Left ventricle myocardium inferior (tissue), 1 donor: ENCODE data around the gene NCOA7. TPM values are rescaled to one million over a fixed set of nuclear protein-coding genes. Genes with fewer than 3 reads are reported as not detected.

Experiments used
- DNase-seq: peaks from one replicate; pipeline ENCODE4 v3.0.0-alpha.2; 2020
- H3K27ac ChIP-seq: fragments of 200-600 bp; replicated peaks from 2 replicates; pipeline ENCODE4 v1.8.0; 2021
- H3K27me3 ChIP-seq: fragments of 200-600 bp; 2 replicates; pipeline ENCODE4 v1.8.0; 2021; ENCODE audit warnings: low read depth
- H3K36me3 ChIP-seq: fragments of 200-600 bp; 2 replicates; pipeline ENCODE4 v1.8.0; 2021
- H3K4me1 ChIP-seq: fragments of 200-600 bp; 2 replicates; pipeline ENCODE4 v1.8.0; 2021
- H3K4me3 ChIP-seq: fragments of 200-600 bp; 2 replicates; pipeline ENCODE4 v1.8.0; 2021; ENCODE audit warnings: mild to moderate bottlenecking, moderate library complexity
- H3K9me3 ChIP-seq: fragments of 200-600 bp; replicated peaks from 2 replicates; pipeline ENCODE4 v1.8.0; 2021
- intact Hi-C: fragments of 100-400 bp; cut with micrococcal nuclease; formaldehyde crosslinking; loops from one replicate; pipeline ENCODE4 v1.11.0; 2022
- total RNA-seq: library from RNA; stranded (reverse); fragmentation: NEBNext Ultra II Directional; extraction: Animal tissue kit (Norgen Biotek cat#: 25700); gene quantifications from one replicate; pipeline ENCODE4 v1.2.1, GENCODE V29; 2021
- TF ChIP-seq, protein P1 (sequence below): fragments of 200-600 bp; IDR thresholded peaks from 2 replicates; pipeline ENCODE4 v1.8.0; 2021; ENCODE audit warnings: antibody characterized with exemption, mild to moderate bottlenecking, borderline replicate concordance
- donor health status: DM: no; HTN: yes; CAD: no; lungs with severe emphysema.

Gene NCOA7
- total RNA-seq, 1 donor from 2014 or later, result 10.3 TPM

GRCh38 chr6:125831659-125832058, 40.9 kb downstream of the NCOA7 start:
- TF ChIP-seq, protein P1, sequence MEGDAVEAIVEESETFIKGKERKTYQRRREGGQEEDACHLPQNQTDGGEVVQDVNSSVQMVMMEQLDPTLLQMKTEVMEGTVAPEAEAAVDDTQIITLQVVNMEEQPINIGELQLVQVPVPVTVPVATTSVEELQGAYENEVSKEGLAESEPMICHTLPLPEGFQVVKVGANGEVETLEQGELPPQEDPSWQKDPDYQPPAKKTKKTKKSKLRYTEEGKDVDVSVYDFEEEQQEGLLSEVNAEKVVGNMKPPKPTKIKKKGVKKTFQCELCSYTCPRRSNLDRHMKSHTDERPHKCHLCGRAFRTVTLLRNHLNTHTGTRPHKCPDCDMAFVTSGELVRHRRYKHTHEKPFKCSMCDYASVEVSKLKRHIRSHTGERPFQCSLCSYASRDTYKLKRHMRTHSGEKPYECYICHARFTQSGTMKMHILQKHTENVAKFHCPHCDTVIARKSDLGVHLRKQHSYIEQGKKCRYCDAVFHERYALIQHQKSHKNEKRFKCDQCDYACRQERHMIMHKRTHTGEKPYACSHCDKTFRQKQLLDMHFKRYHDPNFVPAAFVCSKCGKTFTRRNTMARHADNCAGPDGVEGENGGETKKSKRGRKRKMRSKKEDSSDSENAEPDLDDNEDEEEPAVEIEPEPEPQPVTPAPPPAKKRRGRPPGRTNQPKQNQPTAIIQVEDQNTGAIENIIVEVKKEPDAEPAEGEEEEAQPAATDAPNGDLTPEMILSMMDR, result no peak
- Histone ChIP-seq H3K36me3 (no peaks in the 10 kb centered on the region), H3K4me3 (no peak overlapping the region), H3K9me3 (no peaks in the 10 kb centered on the region), H3K27ac (no peak overlapping the region), H3K27me3 (no peaks in the 10 kb centered on the region), H3K4me1 (peaks cover 62% of the 10 kb centered on the region)
- DNase-seq, result no peak
- intact Hi-C loops, result no loop called here

DNA sequence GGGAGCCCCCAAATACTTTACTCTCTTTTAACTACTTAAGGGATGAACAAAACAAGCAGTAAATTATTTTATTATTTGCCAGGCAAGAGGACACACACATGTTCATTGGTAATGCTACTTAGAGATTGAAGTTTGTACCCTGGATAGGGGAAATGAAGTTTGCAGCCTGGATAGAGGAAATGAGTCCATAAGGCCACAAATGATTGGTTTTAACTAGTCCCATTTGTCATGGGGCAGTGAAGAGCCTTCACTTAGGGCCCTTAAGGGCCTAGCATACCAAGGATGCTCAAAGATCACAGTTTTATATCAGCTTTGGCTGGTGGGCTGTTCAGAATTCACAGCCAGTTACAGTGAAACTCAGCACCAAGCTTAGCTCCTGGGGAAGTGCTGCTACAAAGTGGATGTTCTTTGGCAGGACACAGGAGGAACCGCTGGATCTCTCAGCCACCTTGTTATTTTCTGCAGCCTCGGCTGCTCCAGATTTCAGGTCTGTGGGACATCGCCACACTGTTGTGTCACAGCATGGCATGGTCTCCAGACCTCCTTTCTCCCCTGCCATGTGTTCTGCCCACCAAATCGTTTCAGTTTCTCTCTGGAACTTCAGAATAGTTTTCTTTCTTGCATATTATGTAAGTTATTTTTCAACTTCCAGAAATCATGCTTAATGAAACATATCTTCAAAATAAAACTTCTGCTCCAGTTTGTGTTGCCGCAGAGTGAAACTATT, 41.8 kb downstream of the NCOA7 start:
- no peak for DNase-seq
- Histone ChIP-seq H3K9me3 (no peaks in the 10 kb centered on the region), H3K4me1 (peaks cover 65% of the 10 kb centered on the region), H3K4me3 (no peak overlapping the region), H3K36me3 (no peaks in the 10 kb centered on the region), H3K27ac (peak overlapping the region; percentile 72), H3K27me3 (no peaks in the 10 kb centered on the region)
- TF ChIP-seq, protein P1, result no peak
- intact Hi-C loops, result no loop called here

DNA sequence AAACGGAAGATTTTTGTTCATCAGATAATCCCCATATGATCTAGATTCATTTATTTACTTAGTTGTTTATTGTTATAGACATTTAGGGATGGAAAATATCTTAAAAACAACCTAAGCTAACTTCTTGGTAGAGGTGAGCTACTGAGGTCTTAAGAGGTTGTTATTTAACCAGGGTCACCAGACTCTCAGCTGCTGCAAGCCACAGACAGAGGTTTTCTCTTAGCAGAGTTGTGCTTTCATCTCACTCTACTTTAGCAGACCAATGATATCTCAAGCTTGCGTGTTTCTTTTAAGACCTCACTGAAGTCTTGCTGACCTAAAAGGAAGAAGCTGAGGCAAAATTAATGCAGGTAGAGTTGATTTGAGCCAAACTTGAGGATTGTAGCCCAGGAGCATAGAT, 43.6 kb downstream of the NCOA7 start:
- Histone ChIP-seq H3K27me3 (no peaks in the 10 kb centered on the region), H3K4me1 (peaks cover 67% of the 10 kb centered on the region), H3K27ac (peak overlapping the region; percentile 72), H3K36me3 (no peaks in the 10 kb centered on the region), H3K4me3 (no peak overlapping the region), H3K9me3 (no peaks in the 10 kb centered on the region)
- no peak for DNase-seq
- TF ChIP-seq, protein P1, result no peak
- intact Hi-C loops, result no loop called here

GRCh38 chr6:125835221-125835744, 44.5 kb downstream of the NCOA7 start:
- Histone ChIP-seq H3K4me1 (peaks cover 71% of the 10 kb centered on the region), H3K27ac (peak overlapping the region; percentile 72), H3K27me3 (no peaks in the 10 kb centered on the region), H3K36me3 (no peaks in the 10 kb centered on the region), H3K9me3 (no peaks in the 10 kb centered on the region), H3K4me3 (no peak overlapping the region)
- TF ChIP-seq, protein P1, result no peak
- intact Hi-C loops, result no loop called here
- DNase-seq, result no peak

- Histone ChIP-seq H3K4me1 (peaks cover 73% of the 10 kb centered on the region), H3K4me3 (no peak overlapping the region), H3K36me3 (no peaks in the 10 kb centered on the region), H3K9me3 (no peaks in the 10 kb centered on the region), H3K27me3 (no peaks in the 10 kb centered on the region), H3K27ac (peak overlapping the region; percentile 72)
- no peak for DNase-seq
- TF ChIP-seq, protein P1, result no peak
- intact Hi-C loops, result no loop called here
Observed at GRCh38 chr6:125836466-125836865, 45.7 kb downstream of the NCOA7 start.
